CD4-positive, alpha-beta T cell treated with Interleukin-10 for 1 hour (primary cell): ENCODE data around the gene CFAP45.
"Not testable (repeated sequence)": the region's sequence is repeated elsewhere in the genome, so short reads cannot be mapped to it uniquely, and the experiment has no call there.

Experiments
- DNase-seq: peaks from one replicate; pipeline ENCODE4 v3.0.0-alpha.2; 2020

CFAP45 gene

GRCh38 chr1:159900755-159901360, 893 bp upstream of the CFAP45 start:
- no peak for DNase-seq

GRCh38 chr1:159899634-159900033, 331 bp downstream of the CFAP45 start:
- not testable (repeated sequence) for DNase-seq

DNA sequence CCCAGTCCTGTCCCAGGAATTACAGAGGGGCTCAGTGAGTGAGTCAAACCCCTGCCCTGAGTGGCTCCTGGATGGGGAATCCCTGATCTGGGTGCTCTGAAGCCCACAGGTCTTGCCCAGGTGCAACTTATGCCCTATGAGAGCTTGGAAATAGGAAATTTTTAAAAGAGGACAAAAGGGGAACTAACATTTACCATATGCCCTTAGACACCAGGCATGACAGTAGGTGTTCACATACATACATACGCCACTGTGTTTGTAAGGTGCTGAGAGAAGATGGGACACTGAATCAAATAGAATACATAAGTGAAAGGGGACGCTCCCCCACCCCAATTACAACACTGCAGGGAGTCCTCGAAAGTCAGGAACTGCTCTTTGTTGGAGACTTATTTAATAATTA, 1.4 kb downstream of the CFAP45 start:
- DNase-seq = no peak

- DNase-seq = no peak
Observed at GRCh38 chr1:159897962-159898361, 2.0 kb downstream of the CFAP45 start.

- DNase-seq = no peak
Observed at GRCh38 chr1:159896546-159896930, 3.4 kb downstream of the CFAP45 start.

DNA sequence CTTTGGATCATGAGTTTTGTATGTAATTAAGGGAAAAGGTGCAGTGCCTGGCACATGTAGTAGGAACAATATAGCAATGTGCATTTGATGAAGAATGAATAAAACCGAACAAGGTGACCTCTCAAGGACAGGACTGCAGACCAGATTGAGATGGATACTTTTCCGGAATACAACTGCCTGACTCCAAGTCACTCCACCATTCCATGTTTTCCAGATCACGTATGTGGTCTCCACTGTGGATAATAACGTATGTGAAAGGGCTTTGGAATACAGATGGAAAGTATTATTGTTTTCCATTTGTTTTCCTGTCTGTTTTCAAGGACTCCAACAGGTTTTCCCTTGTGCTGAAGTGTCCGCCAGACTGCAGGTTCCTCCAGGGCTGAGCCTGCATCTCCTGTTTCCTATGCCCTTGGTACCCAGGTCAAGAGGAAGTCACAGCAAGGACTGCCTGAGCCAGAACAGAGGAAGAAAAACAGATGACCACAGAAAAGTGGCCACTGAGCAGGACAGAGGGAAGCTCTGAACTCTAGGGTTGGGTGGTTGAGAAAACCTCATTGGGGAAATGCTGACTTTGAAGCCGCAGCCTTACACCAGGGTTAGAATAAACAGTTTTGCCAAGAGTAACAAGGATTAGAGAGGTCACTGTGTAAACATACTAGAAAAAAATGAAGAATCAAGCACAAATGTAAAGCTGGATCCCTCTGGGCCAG, 4.0 kb downstream of the CFAP45 start:
- no peak for DNase-seq

DNA sequence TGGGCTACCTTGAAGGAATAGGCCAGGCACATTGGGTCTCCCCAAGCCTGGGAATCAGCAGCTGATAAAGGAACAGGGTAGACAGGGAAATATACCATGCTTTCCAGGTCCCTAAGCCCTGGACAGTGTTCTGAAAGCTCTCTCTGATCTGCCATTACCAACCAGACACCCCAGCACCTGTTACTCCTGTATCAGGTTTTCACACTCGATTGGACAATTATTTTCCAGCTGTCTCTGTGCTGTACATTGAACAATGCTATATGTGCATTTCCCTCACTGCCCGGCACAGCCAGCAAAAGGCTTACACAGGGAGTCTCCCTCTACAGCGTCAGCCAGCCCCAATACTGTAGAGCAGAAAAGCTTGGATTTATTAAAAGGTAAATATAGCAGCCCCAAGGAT, 4.7 kb downstream of the CFAP45 start:
- no peak for DNase-seq

DNA sequence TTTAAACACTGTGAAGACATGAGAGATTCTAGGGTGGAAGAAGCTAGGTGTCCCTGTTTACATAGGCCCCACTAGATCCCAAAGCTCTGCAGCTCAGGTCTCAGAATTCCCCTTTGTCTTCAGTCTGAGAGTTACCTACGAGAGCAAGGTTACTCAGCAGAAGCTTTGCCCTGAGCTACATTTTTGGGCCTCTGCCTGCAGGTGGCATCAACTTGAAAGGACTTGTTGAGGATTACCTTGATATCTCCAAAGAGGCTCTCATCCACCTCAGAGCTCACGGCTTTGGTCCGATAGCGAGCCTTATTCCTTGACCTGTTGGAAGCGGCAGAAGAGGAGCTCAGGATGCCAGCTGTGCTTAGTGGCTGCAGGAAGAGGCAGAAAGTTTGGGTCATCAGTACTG, 7.0 kb downstream of the CFAP45 start:
- peak; percentile 21 for DNase-seq

DNA sequence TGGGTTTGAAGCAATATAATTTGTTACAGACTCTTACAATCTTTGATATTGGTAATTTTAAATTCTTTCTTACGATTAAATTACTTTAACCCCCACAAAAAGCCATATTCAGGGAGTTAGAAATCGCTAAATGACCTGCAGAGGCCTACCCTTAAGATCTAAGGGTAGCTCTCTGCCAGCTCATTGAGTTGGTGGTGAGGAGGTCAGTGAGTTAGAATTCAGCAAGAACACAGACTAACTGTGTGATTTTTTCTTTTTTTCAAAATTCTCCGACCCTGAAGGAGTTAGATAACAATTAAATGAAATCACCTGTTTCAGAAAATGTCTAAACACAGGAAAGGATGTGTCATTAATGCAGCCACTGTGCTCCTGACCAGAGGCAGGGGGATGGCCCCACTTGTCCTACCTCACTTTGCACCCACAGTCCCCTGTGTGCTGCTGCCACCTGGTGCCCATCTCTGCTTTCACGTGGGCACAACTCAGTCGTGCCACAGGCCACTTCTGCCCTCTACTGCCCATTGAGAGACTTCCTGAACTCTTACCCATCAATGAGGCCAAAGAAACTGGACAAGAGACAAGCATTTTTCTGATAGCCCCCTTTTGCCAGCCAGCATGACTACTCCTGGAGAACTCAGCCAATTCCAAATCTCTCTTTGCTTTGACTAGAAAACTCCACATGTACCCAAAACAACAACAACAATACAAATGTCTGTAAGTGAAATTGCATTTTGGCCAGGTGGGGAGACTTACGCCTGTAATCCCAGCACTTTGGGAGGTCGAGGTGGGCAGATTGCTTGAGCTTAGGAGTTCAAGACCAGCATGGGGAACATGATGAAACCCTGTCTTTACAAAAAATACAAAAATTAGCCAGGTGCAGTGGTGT, 8.4 kb downstream of the CFAP45 start:
- peak; percentile 87 for DNase-seq

- no peak for DNase-seq
Observed at GRCh38 chr1:159890390-159890789, 9.6 kb downstream of the CFAP45 start.

- peak; percentile 21 for DNase-seq
Observed at GRCh38 chr1:159889821-159890252, 10.1 kb downstream of the CFAP45 start.

DNA sequence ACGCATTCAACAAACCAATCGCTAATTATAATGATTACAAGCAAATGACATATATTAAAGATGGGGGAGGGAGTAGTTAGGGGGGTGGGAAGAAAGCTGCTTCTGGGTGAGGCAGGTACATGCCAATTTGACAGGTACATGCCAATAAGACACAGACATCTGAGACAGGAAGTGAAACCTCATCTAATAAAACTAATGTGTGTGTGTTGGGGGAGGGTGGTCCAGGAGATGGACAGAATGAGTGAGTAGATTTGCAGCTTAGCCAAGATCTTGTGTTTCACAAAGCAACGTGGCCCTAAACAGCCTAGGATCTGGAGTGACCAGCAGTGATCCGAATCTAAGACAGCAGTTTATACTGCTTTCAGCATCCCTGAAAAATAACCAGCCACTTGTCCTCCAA, 10.8 kb downstream of the CFAP45 start:
- DNase-seq = no peak

GRCh38 chr1:159884296-159884695, 15.7 kb downstream of the CFAP45 start:
- DNase-seq = no peak

DNA sequence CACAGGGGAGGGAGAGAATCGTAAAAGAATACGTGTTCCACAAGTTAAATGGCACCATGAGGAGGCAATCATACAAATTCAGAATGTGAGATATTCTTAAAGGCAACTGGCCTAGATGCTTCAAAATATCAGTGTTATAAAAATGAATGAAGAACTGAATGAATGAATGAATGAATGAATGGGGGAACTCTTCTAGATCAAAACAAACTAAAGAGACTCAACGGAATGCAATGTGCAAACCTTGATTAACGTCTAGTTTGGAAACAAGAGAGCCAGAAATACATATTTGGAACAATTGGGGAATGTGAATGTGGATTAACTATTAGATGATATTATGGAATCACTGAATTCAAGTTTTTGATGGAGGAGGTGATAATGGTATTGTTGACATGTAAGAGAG, 16.8 kb downstream of the CFAP45 start:
- DNase-seq = no peak

DNA sequence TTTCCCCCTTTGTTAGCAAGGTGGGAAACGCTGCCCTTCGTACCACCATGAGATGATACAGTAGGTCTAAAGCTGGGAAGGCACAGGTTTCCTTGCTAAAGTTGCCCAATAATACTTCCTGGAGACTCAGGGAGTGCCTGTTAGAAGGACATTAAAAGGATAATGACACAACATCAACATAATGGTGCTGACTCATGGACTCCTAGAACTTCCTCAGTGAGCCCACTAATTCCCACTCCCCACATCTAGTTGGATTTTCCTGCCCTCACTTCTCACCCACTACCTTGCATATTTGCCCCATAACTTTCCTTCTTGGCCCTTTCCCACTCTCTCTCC, 17.5 kb downstream of the CFAP45 start:
- no peak for DNase-seq

GRCh38 chr1:159881622-159882526, 18.1 kb downstream of the CFAP45 start:
- DNase-seq = peak; percentile 49

GRCh38 chr1:159880430-159880829, 19.5 kb downstream of the CFAP45 start:
- DNase-seq = no peak

DNA sequence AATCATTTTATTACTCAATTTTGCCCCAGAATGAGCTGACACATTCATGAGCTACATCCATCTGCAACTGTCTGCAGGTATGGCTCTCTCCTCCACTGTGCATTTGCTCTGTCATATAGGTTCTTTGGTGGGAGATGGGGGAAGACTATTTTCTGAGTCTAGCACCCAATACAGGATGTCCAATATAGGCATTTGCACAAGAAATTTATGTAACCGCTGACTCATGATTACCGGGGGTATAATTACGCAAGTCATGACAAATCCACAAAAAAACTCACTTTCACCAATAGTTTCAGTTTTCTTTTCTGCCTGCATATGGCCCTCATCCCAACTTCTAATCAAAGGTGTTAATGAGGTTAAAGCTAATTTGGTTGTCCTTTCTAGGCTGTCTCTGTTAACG, 20.0 kb downstream of the CFAP45 start:
- DNase-seq = no peak

GRCh38 chr1:159879136-159879535, 20.8 kb downstream of the CFAP45 start:
- DNase-seq = no peak

DNA sequence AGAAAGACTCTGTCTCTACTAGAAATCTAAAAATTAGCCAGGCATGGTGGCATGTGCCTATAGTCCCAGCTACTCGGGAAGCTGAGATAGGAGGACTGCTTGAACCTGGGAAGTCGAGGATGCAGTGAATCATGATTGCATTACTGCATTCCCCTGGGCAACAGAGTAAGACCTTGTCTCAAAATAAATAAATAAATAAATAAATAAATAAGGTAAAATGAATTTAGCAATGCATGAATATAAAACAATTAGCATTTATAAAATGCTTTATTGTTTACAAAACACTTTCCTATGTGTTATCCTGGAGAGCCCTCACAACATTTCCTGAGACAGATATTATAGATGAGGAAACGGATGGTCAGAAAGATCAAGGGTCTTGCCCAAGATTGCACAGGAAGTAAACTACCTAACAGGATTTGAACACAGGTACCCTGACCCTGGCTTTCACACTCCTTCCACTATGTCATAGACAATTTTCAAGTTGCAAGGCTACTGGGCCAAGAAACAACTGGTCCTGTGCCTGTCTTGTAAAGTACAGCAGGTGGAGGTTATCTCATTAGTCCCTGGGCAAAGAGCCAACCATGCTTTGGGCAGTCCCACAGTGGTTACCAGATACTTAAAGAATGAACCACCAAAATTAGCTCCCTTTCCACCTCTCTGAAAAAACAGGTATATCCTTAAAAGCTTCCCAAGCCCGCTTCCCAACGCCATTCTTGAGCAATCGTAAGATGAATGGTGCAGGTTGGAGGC, 22.1 kb downstream of the CFAP45 start:
- DNase-seq = no peak

DNA sequence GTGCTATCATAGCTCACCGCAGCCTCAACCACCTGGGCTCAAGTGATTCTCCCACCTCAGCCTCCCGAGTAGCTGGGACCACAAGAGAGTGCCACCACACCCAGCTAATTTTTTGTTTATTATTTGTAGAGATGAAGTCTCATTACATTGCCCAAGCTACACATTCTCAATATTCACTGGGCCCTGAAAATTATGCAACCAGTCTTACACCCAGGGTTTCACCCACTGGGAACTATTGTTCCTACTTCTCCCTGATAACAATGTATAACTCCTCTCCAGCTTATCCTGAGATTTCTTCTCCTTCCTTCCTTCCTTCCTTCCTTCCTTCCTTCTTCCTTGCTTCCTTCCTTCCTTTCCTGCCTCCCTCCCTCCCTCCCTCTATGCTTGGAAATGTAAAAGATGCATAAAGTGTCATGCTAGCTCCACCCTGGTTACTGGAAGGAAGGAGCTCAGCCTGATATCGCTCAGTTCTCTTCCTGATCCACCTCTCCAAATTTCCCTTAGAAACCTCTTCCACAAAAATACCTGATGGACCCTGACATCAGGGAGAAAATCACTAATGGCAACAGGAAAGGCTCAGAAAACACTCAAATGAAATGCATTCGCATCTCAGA, 26.3 kb downstream of the CFAP45 start:
- DNase-seq = no peak

- no peak for DNase-seq
Observed at GRCh38 chr1:159872891-159873290, 27.1 kb downstream of the CFAP45 start.
